GM19035 (cell line): ENCODE results near the gene NCOR1.
"Not testable (repeated sequence)": the region's sequence is repeated elsewhere in the genome, so short reads cannot be mapped to it uniquely, and the experiment has no call there.

ENCODE experiments used
- ATAC-seq: cut with Tn5 transposase; IDR thresholded peaks from one replicate; pipeline ENCODE4 v1.9.1; 2021; ENCODE audit not compliant: unreplicated experiment

The NCOR1 gene

GRCh38 chr17:16152326-16152725, 63.0 kb downstream of the NCOR1 start:
- not testable (repeated sequence) for ATAC-seq

GRCh38 chr17:16150251-16150856, 65.0 kb downstream of the NCOR1 start:
- no peak for ATAC-seq

DNA sequence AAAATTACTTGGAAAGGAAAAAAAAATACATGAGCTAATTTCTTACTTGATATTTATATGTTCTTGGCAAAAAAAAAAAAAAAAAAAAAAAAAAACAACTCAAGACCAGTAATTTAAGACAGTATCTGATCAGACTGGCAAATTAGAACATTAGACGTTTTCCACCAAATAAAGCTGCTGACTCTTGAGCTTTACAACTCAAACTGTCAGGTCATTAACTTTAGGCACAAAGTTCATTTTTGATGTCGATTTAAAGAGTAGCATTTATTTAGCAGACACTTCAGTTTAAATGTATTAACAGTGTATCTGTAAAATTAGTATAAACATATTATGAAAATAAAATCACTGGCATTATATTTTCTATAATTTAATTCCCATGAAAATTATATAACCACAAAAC, 66.7 kb downstream of the NCOR1 start:
- ATAC-seq: no peak

- not testable (repeated sequence) for ATAC-seq
These were observed 69.9 kb downstream of the NCOR1 start for GRCh38 chr17:16145319-16145890.

GRCh38 chr17:16141685-16142084, 73.6 kb downstream of the NCOR1 start:
- ATAC-seq: no peak

- ATAC-seq: no peak
These were observed 74.5 kb downstream of the NCOR1 start for GRCh38 chr17:16140854-16141253.

DNA sequence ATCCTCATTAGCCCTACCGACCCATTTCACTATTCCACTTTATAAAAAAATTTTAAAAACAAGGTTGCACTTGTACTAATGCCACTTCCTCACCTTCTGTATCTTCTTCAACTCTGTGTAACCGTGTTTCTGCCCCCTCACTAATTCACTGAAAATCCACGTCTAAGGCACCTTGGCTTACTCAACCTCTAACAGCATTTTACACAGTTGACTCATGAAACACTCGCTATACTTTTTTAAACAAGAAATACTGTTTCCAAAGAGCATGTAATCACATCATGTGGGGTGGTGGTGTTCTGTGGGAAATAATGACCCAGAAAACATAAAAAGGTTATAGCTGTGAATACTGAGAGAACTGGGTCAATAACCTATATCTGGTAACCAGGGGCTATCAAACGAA, 79.9 kb downstream of the NCOR1 start:
- no peak for ATAC-seq

DNA sequence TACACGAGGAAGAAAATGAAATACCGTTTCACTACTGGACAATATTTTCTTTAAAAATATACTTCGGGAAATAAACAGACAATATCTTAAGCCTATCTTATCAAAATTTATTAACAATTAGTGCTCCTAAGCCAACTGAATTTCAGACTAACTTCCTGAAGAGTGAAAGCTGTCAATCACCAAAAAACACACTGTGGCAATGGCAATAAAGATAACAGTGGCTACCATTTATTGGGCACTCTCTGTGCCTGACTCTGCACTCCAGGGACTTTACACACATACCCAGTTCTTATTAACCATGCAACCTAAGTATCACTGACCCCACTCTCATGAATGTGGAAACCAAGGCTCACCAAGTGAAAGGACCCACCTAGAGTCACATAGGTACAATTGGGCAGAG, 83.7 kb downstream of the NCOR1 start:
- no peak for ATAC-seq

- no peak for ATAC-seq
These were observed 85.7 kb downstream of the NCOR1 start for GRCh38 chr17:16129441-16130205.

DNA sequence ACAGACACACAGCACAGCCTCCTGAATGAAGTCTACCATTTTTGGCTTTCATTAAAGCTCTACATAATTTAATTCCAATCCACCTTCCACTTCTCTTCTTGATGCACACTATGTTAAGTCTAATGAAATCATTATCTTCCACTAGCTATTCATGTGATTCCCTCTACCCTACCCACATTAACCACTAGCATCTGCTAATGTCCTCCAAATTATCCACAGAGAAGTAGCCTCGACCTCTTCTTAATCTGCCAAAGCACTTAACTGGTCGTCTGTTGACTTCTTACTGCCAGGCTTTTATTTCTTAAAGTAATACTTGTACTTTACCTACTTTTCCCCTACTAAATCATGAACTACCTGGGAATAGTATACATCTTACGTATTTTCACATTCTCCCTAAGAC, 91.8 kb downstream of the NCOR1 start:
- no peak for ATAC-seq

- ATAC-seq: no peak
These were observed 92.5 kb downstream of the NCOR1 start for GRCh38 chr17:16122697-16123434.

DNA sequence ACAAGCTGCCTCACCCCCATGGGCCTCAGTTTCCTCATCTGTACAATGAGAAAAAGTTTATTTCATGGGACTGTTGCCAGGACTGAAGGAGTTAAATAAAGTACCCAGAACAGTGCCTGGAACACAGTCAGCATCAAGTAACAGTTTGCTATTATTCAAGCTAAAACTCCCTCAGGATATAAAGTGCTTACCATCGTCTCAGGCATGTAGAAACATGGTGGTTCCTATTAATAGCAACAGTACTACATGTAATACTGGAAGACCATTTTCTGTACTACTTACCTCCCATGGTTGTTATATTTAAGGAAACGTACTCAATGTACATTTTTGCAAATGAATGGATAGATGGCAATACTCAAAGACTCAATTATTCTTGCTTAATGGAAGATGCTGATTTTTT, 93.4 kb downstream of the NCOR1 start:
- no peak for ATAC-seq

- no peak for ATAC-seq
These were observed 94.4 kb downstream of the NCOR1 start for GRCh38 chr17:16120937-16121336.

GRCh38 chr17:16117149-16117548, 98.2 kb downstream of the NCOR1 start:
- no peak for ATAC-seq

DNA sequence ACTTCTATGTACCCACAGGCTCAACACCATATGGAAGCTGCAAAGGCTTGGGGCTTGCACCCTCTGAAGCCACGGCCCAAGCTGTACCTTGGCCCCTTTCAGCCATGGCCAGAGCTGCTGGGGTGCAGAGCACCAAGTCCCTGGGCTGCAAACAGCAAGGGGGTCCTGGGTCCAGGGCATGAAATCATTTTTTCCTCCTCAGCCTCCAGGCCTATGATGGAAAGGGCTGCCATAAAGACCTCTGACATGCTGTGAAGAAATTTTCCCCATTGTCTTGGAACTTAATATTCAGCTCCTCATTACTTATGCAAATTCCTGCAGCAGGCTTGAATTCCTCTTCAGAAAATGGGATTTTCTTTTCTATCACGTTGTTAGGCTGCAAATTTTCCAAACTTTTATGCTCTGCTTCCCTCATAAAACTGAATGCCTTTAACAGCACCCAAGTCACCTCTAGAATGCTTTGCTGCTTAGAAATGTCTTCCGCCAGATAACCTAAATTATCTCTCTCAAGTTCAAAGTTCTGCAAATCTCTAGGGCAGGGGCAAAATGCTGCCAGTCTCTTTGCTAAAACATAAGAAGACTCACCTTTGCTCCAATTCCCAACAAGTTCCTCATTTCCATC, 100.1 kb downstream of the NCOR1 start:
- ATAC-seq: not testable (repeated sequence)

DNA sequence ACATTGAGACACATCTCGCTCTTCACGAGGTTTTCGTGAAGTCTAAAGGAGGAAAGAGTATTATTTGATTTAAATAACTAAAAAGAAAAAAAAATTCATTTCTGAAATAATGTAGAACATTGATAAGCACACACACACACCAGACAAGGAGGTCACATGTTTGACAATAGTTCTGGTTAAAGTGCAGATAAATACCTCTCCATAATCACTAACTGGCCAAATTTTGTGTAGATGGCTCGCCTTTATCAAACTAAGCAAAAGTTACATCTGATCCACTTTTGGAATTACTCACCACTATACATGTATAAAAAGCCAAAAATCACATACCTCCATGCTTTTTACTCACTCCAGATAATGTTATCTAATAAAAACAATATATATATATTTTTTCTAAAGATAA, 106.5 kb downstream of the NCOR1 start:
- no peak for ATAC-seq

DNA sequence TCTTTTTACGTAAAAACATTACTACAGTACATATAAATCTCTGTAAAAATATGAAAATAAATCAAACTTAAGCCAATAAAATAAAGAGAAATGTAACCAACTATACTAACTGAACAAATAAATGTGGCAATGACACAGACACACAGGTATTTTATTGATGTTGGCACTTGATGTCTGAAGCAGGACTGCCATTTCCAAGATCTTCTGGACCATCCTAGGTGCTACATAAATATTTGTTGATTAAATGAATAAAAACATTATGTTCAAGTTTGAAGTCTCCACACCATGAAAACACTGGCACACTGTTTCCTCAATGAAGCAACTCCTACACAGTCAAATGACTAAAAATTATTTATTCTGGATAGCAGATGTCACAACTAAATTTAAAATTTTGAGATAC, 106.9 kb downstream of the NCOR1 start:
- ATAC-seq: no peak

DNA sequence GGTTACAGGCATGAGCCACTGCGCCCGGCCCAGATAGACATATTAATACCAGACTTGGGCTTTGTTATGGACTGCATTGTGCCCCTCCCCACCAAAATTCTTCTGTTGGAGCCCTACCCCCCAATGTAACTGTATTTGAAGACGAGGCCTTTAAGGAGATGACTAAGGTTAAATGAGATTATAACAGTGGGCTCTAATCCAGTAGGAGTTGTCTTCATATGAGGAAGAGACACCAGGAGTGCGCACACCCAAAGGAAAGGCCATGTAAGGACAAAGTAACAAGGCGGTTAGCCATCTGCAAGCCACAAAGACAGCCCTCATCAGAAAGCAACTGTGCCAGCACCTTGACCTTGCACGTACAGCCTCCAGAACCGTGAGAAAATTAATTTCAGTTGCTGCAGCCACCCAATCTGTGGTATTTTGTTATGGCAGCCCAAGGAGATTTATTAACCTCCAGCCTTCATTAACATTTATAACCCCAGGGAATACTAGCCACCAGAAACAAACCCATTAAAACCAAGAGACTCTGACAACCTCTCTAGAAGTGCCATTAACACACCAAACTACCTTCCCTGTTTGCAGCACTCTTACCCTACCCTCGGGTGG, 108.1 kb downstream of the NCOR1 start:
- ATAC-seq: no peak

- ATAC-seq: no peak
These were observed 109.0 kb downstream of the NCOR1 start for GRCh38 chr17:16106161-16106891.

DNA sequence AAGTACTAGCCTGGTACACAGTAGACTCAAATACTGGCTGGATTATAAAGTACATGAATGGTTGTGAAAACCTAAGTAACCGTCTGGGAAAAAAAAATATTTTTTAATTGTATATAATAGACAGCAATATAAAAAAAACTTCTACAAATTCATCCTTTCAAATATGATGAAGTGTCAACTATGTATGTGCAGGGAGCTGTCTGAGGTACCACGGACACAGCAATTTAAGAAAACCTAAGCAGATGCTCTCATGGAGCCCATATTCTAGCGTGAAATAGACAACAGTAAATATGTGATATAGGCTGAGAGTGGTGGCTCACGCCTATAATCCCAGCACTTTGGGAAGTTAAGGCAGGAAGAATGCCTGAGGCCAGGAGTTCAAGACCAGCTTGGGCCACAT, 111.1 kb downstream of the NCOR1 start:
- no peak for ATAC-seq
